Measurements from ENCODE around the gene FTH1.

FTH1 gene

DNA sequence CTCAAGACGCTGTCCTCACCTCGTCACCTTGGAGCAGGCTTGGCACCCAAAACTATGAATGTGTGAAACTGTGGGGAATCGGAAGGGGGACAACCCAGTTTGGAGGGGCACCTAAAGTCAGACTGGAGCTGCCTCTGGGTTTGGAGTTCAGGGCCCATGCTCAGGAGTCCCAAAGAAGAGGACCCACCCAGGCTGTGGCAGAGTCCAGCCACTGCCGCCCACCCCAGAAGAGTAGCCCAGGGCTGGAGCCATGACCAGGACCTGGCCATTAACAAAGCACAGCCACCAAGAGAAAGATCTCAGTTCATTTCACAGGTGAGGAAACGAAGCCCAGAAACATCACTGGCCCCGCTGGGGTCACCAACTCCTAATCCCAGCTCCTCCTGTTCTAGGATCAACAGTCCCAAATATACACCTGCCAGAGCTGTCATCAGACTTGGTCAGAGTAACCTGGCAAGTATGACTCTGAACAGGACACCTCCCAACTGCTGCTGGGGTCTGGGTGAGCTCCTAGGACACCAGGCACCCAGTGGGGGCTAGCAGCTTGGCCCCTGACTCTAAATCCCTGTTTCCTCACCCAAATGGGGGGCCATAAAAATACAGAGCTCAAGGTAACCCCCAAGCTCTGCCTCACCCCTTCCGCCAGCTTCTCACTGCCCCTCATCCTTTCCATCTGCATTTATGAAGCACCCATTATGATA lies 52.8 kb downstream of the FTH1 start:
- DNase-seq = no peak

Data from activated T-cell treated with anti-CD3 and anti-CD28 coated beads, Interleukin-2, amount 50 U/mL, for 1 hour (primary cell).